Cerebellar nuclear complex (tissue), 1 donor: ENCODE results near the gene AQP9.
A peak's percentile ranks its signal among the peaks of the same experiment; 100 is the strongest.

Experiments
- DNase-seq, 2 experiments: peaks; one replicate each; lab custom pipeline; 2025; lab: John Stamatoyannopoulos, UW

Gene AQP9

GRCh38 chr15:58227706-58228543 lies 89.7 kb downstream of the AQP9 start:
- DNase-seq = peak in 1 of 2 experiments; percentile 12

- no peak for DNase-seq
Observed at GRCh38 chr15:58228718-58229117, 90.5 kb downstream of the AQP9 start.

GRCh38 chr15:58229297-58229768 lies 91.2 kb downstream of the AQP9 start:
- DNase-seq = no peak

- no peak for DNase-seq
Observed at GRCh38 chr15:58232281-58233065, 94.3 kb downstream of the AQP9 start.

GRCh38 chr15:58233341-58233740 lies 95.2 kb downstream of the AQP9 start:
- DNase-seq = no peak
